ENCODE results near the gene MAN1C1. TPM values are rescaled to one million over a fixed set of nuclear protein-coding genes. Genes with fewer than 3 reads are reported as not detected.

The MAN1C1 gene
- total RNA-seq, 1 experiment from 2014 or later, result 9.3 TPM

- Histone ChIP-seq H3K79me1 (ENCODE audit: insufficient read depth, low read depth, low read length, poor library complexity, severe bottlenecking) (no peaks in the 10 kb centered on the region), H3K9ac (ENCODE audit: extremely low read depth, insufficient read length, low read length) (no peak overlapping the region), H4K91ac (ENCODE audit: insufficient read length, low read depth, low read length) (no peak overlapping the region), H2BK120ac (ENCODE audit: low read depth, low read length, poor library complexity, severe bottlenecking) (no peak overlapping the region), H2AK5ac (ENCODE audit: insufficient read length, low read length) (no peak overlapping the region), H3K23ac (ENCODE audit: insufficient read length, low read depth, low read length) (no peak overlapping the region), H3K4ac (ENCODE audit: low read depth, low read length) (no peak overlapping the region), H2BK15ac (ENCODE audit: low read depth, low read length) (no peak overlapping the region), H3K4me1 (ENCODE audit: insufficient read depth, low read length) (no peaks in the 10 kb centered on the region), H3K27ac (ENCODE audit: insufficient read length, low read depth, low read length) (no peak overlapping the region), H3K27me3 (ENCODE audit: insufficient read depth, low read length) (no peaks in the 10 kb centered on the region), H3K4me2 (ENCODE audit: insufficient read depth, insufficient read length, low read length) (no peak overlapping the region), H3K9me3 (ENCODE audit: control insufficient read depth, low read depth, low read length) (no peaks in the 10 kb centered on the region), H2AFZ (ENCODE audit: low read length) (no peak overlapping the region), H3K23me2 (ENCODE audit: insufficient read length, low read depth, low read length, poor library complexity, severe bottlenecking) (no peaks in the 10 kb centered on the region), H2BK20ac (ENCODE audit: low read depth, low read length, poor library complexity, severe bottlenecking) (no peak overlapping the region), H3K56ac (ENCODE audit: insufficient read length, low read depth, low read length) (no peak overlapping the region), H4K20me1 (ENCODE audit: control insufficient read depth, insufficient read depth, insufficient read length) (no peaks in the 10 kb centered on the region), H2BK12ac (ENCODE audit: insufficient read length, low read depth, low read length) (no peak overlapping the region), H3K79me2 (ENCODE audit: insufficient read depth, low read length) (no peaks in the 10 kb centered on the region), H4K8ac (replicated peaks; ENCODE audit: insufficient read length, low read depth, low read length) (no peak overlapping the region), H3T11ph (ENCODE audit: low read length) (no peak overlapping the region), H2BK5ac (ENCODE audit: insufficient read length, low read length) (no peak overlapping the region), H3K18ac (ENCODE audit: insufficient read length, low read depth, low read length) (no peak overlapping the region), H3K14ac (ENCODE audit: insufficient read depth, low read length) (no peak overlapping the region), H4K5ac (ENCODE audit: insufficient read length, low read depth, low read length) (no peak overlapping the region)
- Mint-ChIP-seq H3K9me3 (no peaks in the 10 kb centered on the region), H3K4me1 (peaks cover 19 to 24% of the 10 kb centered on the region in 2 experiments), H3K36me3 (ENCODE audit: insufficient read depth in 1 of 3, low read depth in 3 of 3) (no peaks in the 10 kb centered on the region), H3K27me3 (ENCODE audit: low read depth) (no peaks in the 10 kb centered on the region; the same call in none of the 2 replicates), H3K4me3 (no peak overlapping the region), H3K27ac (no peak overlapping the region; a peak in 1 of 7 replicates)
- TF ChIP-seq CTCF (conservative IDR thresholded peaks at IDR 0.05), result no peak
- no CpG with 5 or more reads among the region's 10 CpGs for WGBS (ENCODE audit: extremely low coverage, insufficient read length, low lambda C conversion rate)
- DNase-seq, result no peak
Observed at GRCh38 chr1:25740071-25740470, 123.5 kb downstream of the MAN1C1 start.
